Right kidney (tissue), 9 donors: ENCODE data around the gene PLS1.
"Not testable (repeated sequence)": the region's sequence is repeated elsewhere in the genome, so short reads cannot be mapped to it uniquely, and the experiment has no call there.

Experiments
- DNase-seq: peaks from one replicate; pipeline ENCODE4 v3.0.0-alpha.2; 2016
- long read RNA-seq, 8 donors: transcript quantifications; one replicate each; lab custom pipeline, GENCODE V29; 2026

Gene PLS1, protein sequence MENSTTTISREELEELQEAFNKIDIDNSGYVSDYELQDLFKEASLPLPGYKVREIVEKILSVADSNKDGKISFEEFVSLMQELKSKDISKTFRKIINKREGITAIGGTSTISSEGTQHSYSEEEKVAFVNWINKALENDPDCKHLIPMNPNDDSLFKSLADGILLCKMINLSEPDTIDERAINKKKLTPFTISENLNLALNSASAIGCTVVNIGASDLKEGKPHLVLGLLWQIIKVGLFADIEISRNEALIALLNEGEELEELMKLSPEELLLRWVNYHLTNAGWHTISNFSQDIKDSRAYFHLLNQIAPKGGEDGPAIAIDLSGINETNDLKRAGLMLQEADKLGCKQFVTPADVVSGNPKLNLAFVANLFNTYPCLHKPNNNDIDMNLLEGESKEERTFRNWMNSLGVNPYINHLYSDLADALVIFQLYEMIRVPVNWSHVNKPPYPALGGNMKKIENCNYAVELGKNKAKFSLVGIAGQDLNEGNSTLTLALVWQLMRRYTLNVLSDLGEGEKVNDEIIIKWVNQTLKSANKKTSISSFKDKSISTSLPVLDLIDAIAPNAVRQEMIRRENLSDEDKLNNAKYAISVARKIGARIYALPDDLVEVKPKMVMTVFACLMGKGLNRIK
- long read RNA-seq, donor 1, transcript PLS1-202 (16 exons, 3,706 nt): major isoform, 8 of 13 reads
- long read RNA-seq, donor 1, partial matches to known transcripts: 5 of 13 reads
- long read RNA-seq, donor 1, other reads (novel, unspliced or antisense): 0 of 13 reads
- long read RNA-seq, donor 2, transcript PLS1-202 (16 exons, 3,706 nt): major isoform, 5 of 5 reads
- long read RNA-seq, donor 2, partial matches to known transcripts: 0 of 5 reads
- long read RNA-seq, donor 2, other reads (novel, unspliced or antisense): 0 of 5 reads
- long read RNA-seq, donor 3, partial matches to known transcripts: 0 of 2 reads
- long read RNA-seq, donor 3, other reads (novel, unspliced or antisense): 0 of 2 reads
- long read RNA-seq, donor 4, transcript PLS1-202 (16 exons, 3,706 nt): major isoform, 6 of 14 reads
- long read RNA-seq, donor 4, partial matches to known transcripts: 8 of 14 reads
- long read RNA-seq, donor 4, other reads (novel, unspliced or antisense): 0 of 14 reads
- long read RNA-seq, donor 5, transcript PLS1-202 (16 exons, 3,706 nt): major isoform, 6 of 6 reads
- long read RNA-seq, donor 5, partial matches to known transcripts: 0 of 6 reads
- long read RNA-seq, donor 5, other reads (novel, unspliced or antisense): 0 of 6 reads
- long read RNA-seq, donor 6, partial matches to known transcripts: 6 of 9 reads
- long read RNA-seq, donor 6, other reads (novel, unspliced or antisense): 0 of 9 reads
- long read RNA-seq, donor 7, transcript PLS1-202 (16 exons, 3,706 nt): major isoform, 6 of 16 reads
- long read RNA-seq, donor 7, partial matches to known transcripts: 10 of 16 reads
- long read RNA-seq, donor 7, other reads (novel, unspliced or antisense): 0 of 16 reads
- long read RNA-seq, donor 8, transcript PLS1-202 (16 exons, 3,706 nt): major isoform, 5 of 5 reads
- long read RNA-seq, donor 8, partial matches to known transcripts: 0 of 5 reads
- long read RNA-seq, donor 8, other reads (novel, unspliced or antisense): 0 of 5 reads

DNA sequence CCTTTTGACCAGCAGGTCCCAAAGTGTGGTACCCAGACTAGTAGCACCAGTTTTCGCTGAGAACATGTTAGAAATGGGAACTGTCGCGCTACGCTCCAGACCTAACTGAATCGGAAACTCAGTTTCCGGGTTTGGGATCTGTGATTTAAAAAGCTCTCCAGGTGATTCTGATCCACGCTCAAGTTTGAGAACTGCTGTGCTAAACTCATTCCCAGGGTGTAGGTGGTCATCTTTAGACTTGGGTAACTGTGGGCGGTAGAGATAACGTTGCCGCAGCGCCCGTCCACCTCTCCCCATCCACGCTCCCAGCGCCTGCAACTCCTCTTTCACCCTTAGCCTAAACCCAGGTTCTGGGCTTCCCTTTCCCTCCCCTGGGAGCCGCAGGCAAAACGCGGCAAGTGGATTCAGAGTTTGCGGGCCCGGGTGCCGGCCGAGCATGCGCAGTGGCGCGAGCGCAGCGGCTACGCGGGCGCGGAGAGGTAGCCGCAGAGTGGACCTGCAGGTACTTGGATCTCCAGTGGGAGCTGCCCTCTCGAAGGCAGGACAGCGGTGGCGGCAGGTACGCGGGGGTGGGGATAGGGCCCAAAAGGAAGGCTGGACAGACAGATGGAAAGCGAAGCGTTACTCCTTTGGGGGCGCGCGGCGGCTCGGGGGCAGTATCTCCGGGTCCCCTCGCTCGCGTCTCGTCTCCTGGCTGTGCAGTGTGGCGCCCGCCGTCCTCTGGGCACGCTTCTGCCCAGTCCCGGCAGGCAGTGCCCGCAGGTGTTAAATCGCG is at the start of gene PLS1:
TSS of gene PLS1 (plus strand) at position 443 of the 775 bp plus-strand sequence. CDS start 67,845 bp downstream, outside the sequence.
- DNase-seq: peak; percentile 94

DNA sequence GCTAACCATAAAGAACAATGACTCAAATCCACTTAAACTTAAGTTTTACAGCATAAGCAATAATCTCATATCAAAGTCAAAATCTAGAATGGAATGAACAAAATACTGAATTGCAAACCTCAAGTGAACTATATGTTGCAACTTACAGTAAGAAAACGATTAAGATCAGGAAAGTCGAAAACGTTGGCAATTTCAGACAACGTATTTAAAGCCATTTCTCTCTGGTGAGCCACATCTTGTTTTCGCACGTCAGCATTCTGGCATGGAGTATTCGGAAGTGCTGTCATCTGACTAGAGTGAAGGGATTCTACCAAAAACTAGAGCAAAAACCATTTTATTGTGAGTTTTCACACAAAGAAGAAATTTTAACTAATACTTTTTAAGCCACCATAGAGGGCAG is 46.2 kb upstream of the PLS1 start:
- DNase-seq: no peak

DNA sequence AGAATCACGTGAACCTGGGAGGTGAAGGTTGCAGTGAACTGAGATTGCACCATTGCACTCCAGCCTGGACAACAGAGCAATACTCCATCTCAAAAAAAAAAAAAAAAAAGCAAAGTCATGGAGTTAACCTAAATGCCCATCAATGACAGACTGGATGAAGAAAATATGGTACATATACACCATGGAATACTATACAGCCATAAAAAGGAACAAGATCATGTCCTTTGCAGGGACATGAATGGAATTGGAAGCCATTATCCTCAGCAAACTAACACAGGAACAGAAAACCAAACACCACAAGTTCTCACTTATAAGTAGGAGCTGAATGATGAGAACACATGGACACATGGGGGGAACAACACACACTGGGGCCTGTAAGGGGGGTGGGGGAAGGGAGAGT is 43.6 kb upstream of the PLS1 start:
- DNase-seq: not testable (repeated sequence)

DNA sequence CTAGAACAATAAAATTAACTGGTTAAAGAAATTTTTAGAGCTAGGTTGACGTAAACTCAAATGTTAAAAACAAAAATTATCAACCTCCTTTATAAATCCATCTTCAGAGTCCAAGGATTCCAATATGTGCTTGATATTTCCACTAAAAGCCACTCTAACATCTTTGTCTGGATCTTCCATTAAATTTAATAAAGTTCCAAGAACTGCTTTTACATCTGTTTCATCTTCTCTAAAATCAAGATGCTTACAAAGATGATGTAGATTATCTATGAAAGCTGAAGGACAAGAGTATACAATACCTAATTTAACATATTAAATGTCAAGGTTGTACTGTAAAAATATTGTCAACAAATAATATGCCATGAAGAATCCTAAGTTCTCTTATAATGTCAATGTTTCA is 42.5 kb upstream of the PLS1 start:
- DNase-seq: no peak

DNA sequence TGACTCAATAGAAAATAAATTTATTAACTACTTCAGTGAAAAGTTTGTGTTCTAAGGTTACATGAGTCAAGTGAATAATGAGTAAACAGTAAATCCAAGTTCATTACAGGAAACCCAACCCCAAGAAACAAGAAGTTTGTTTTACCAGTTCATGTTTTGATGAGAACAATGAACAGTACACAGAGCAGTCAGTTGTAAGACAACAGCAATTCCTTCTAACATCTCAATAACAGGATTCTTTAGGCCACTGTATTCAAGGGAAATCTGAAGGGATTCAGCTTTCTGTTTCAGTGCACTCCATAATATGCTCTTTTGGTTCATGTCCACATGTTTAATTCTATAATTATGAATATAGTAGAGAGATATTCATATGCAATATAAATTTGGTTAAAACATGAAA is 36.1 kb upstream of the PLS1 start:
- no peak for DNase-seq

DNA sequence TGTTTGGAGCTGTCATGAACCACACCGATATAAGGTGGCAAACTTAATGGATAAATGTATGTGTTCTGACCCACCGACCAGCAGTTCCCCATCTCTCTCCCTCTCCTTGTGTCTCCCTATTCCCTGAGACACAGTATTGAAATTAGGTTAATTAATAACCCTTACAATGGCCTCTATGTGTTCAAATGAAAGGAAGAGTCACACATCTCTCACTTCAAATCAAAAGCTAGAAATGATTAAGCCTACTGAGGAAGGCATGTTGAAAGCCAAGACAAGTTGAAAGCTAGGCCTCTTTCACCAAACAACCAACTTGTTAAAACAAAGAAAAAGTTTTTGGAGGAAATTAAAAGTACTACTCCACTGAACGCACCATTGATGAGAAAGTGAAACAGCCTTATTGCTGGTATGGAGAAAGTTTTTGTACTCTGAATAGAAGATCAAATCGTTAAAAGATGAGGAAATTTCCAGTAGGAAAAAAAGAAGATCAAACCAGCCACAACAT is 32.6 kb upstream of the PLS1 start:
- DNase-seq: no peak

DNA sequence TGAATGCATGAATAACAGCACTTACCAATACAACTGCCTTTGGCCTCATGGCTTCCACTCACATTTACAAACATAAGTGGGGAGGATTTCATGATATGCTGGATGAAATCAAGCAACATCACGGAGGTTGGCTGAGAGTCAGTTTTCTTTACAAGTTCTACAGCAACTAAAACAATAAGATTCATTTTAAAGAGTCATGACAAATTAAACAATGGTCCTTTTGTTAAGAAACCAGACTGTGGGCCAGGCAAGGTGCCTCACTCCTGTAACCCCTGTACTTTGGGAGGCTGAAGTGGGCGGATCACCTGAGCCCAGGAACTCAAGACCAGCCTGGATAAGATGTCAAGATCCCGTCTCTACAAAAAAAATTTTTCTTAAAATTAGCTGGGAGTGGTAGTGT is 30.1 kb upstream of the PLS1 start:
- DNase-seq: no peak

DNA sequence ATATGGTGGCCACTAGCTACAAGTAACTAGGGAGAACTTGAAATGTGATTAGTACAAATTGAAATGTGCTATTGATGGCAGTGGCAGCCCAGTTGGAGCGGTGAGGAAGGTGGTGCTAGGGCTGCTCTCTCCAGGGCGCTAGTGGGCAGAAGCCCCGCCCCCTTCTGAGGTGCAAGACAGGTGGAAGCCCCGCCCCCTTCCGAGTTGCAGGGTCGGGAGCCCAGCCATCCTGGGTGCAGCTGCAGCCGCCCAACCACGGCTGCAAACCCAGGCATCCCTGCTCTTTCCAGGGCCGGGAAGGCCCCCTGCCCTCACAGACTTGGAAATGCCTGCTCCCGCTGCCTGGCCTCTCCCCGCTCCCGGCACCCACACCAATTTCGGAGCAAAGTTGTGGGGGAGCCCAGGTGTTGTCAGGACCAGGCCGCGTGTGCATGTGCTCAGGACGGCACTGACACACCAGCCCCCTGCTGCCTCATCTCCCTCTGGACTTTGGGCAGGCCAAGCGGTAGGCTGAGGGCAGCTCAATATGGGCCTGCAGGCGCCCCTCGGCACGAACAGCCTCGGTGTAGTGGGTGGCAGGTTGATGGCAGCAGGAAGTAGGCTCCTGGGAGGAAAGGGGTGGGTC is 27.7 kb upstream of the PLS1 start:
- DNase-seq: no peak

DNA sequence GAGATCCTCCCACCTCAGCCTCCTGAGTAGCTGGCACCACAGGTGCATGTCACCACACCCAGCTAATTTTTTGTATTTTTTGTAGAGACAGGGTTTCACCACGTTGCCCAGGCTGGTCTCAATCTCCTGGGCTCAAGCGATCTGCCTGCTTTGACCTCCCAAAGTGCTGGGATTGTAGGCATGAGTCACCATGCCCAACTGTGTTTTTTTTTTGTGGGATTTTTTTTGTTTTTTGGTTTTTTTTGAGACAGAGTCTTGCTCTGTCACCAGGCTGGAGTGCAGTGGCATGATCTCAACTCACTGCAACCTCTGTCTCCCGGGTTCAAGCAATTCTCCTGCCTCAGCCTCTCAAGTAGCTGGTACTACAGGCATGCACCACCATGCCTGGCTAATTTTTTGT is 26.8 kb upstream of the PLS1 start:
- DNase-seq: not testable (repeated sequence)

DNA sequence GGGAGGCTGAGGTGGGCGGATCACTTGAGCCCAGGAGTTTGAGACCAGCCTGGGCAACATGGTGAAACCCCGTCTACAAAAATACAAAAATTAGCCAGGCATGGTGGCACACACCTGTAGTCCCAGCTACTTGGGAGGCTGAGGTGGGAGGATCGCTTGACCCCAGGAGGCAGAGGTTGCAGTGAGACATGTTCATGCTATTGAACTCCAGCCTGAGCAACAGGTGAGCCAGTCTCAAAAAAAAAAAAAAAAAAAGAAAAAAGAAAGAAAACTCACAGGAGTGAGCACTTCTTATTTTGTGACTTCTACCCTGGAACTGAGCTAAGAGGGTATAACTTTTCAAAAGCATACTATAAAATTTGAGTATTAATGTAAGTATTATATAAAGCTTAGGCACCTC is 22.0 kb upstream of the PLS1 start:
- not testable (repeated sequence) for DNase-seq

DNA sequence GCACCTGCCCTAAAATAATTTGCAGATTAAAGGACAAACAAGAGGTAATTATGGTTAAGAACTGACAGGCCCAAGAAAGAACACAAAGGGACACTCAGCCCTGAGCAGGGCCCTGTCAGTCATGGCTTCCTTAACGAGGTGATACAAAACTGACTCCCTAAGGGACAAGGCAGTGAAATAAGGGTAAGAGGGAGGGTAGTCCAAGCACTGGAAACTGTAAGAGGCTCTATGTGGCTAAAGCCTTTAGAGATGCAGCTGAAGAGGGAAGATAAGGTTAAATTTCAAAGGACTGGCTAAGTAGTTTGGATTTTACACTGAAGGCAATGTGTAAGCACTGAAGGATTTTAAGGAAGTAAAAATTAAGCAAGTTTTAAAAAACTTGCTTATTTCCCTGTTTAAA is 21.5 kb upstream of the PLS1 start:
- no peak for DNase-seq

DNA sequence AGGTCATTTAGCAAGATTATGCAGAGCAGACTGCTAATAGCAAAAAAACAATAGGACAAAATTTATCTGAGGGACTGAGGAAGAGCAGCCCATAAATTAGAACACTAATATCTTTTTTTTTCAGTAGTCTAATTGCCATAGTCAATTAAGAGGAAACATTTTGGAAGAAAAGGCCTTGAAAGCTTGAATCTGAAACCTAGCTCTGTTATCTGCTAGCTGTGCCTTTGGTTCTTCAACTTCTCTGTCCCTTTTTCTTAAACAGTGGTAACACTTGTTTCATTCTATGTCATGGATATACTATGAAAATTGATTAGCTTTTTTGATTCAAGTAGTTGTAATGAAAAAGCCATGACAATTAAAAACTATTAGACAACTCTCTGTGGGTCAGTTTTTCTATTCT is 19.4 kb upstream of the PLS1 start:
- DNase-seq: no peak

DNA sequence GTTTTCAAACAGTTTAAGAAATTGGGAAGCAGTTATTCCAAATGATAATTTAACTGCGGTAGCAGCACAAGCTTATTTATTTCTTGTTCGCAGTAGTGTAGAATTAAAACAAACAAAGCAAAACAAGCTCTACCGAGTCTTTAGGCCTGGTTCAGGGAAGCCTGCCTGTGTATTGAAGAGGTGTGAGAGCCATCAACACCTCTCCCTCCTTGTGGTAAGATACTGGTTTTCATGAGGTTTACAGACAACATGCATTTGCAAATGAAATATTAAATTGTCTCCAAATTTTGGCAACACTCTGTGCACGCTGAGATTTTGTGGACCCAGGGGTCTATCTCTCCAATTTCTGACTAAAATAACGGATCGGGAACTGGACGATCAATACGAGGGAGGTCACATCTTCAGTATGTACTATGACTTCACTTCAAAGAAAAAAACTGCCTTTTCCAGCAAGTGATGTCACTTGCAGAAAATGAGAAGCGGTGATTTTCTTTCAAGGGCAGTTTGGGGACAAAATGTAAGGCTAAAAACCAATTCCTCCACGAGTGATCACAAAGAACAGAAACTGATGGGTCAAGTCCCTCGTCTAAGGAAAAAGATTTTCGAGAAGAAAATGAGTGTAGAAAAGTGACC is 18.4 kb upstream of the PLS1 start:
- DNase-seq: no peak

DNA sequence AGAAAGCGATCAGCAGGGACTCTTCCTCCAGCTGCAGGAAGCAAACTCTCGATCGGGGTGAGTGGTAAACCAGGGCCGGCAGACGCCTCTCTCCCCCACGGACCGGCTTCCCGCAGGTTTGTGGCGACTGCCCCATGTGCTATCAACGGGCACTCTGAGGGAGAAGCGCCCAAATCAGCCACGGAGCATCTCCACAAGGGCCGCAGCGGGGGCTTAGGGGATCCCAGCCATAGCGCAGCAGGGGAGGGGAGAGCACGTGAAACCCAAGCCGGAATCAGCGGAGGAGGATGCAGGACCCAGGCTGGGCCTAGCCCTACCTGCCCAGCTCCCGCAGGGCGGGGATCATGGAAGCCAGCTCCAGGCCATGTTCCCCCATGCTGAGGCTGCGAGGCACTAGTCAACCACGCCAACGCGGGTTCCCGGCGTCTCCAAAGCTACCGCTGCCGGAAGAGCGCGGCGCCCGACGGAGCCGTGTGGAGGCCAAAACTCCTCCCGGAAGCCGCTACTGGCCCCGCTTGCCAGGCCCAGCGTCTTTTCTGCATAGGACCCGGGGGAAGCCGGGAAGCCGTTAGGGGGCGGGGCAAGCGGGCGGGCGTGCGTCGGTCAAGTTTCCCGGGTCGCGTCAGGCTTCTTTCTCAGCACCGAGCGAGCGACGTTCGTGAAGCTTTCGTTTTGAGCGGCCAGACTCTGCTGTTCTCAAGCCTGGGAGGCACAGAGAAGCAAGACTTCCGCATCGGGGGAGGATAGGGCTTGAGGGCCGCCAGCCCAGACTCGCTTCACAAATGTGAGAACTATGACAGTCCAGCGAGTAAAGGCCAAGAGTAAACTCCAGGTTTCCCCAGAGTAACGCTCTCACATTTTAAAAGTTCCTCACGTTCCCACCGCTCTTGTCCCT is 17.6 kb upstream of the PLS1 start, which contains the start of gene ATR:
TSS of gene ATR (minus strand) at position 405 of the 895 bp plus-strand sequence. CDS start at position 376, 29 bp downstream.
- peak; percentile 90 for DNase-seq

DNA sequence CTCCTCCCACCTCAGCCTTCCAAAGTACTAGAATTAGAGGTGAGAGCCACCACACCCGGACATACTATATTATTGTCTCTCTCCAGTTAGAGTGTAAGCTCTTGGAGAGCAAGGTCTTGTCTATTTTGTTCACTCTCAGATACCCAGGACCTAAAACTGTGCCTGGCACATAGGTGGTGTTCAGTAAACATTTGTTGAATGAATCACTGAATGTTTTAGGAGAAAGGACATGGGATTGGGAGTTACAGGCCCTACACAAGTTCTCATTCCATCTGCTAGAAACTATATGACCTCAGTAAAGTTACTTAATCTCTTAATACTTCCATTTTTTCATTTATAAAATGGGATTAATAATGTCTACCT is 16.2 kb upstream of the PLS1 start:
- DNase-seq: no peak

DNA sequence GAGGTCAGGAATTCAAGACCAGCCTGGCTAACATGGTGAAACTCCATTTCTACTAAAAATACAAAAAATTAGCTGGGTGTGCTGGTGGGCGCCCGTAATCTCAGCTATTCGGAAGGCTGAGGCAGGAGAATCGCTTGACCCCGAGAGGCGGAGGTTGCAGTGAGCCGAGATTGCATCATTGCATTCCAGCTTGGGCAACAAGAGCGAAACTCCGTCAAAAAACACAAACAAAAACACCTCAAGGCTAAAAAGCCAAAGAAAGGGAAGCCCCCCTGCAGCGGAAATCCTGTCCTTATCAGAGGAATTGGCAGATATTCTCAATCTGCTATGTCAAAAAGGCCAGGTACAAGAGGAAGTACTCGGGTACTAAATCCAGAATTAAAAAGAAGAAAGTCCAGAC is 15.1 kb upstream of the PLS1 start:
- DNase-seq: not testable (repeated sequence)

DNA sequence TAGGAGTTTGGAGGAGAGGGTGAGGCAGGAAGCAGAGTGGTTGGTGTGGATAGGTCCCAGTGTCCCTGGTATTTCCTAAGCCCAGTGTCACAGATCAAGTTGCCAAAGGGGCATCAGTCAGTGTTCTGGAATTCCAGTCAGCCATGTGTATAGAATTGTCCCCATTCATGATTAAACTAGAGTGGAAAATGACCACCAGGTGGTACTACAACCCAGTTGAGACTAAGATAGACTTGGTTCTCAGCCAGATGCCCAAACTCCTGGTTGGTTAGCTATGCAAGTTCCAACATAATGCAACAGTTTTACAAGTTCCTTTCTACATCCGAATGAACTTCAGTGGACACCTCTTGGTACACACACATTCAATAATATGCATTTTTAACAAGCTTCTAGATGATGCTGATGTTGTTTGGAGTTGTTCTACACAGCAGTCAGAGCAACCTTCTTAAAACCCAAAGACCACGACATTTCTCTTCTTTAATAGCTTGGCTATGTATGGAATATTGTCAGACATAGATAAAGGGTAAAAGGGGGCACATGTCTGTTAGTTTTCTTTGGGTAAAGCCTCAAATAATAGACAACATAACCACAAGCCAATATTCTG is 9.3 kb upstream of the PLS1 start:
- no peak for DNase-seq

DNA sequence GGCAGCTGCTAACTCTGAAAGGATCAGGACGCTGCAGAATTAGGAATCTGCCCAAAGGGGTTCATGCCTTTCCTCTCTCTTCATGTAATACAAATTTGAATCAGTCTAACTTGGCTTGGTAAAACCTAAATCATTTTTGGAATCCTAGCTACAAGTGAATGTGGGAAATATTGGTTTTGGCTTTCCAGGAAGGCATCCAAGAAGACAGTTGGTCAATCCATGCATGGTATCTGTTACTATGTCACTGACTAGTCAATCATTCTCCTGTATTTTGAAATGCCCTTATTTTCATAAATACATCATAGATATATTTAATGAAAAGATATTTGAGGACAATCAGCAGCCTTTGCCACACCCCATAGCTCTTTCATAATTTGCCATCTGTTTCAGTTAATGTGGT is 7.5 kb upstream of the PLS1 start:
- DNase-seq: no peak
